HG02970 (cell line): ENCODE data around the gene GPBP1.
"Not testable (repeated sequence)": the region's sequence is repeated elsewhere in the genome, so short reads cannot be mapped to it uniquely, and the experiment has no call there.

Source experiments
- ATAC-seq: cut with Tn5 transposase; IDR thresholded peaks from one replicate; pipeline ENCODE4 v1.9.1; 2021; ENCODE audit warnings: mild to moderate bottlenecking, moderate library complexity, moderate number of reproducible peaks; ENCODE audit not compliant: unreplicated experiment, low FRiP score

GPBP1 gene

GRCh38 chr5:57259704-57260103, 85.8 kb downstream of the GPBP1 start:
- ATAC-seq = no peak

- no peak for ATAC-seq
Measured at GRCh38 chr5:57262541-57262940, 88.7 kb downstream of the GPBP1 start.

GRCh38 chr5:57267805-57268204, 93.9 kb downstream of the GPBP1 start:
- ATAC-seq = no peak

- ATAC-seq = no peak
Measured at GRCh38 chr5:57276353-57276752, 102.5 kb downstream of the GPBP1 start.

GRCh38 chr5:57277085-57277484, 103.2 kb downstream of the GPBP1 start:
- ATAC-seq = no peak

- no peak for ATAC-seq
Measured at GRCh38 chr5:57280853-57281252, 107.0 kb downstream of the GPBP1 start.

- ATAC-seq = not testable (repeated sequence)
Measured at GRCh38 chr5:57285084-57285483, 111.2 kb downstream of the GPBP1 start.

- ATAC-seq = no peak
Measured at GRCh38 chr5:57291894-57292293, 118.0 kb downstream of the GPBP1 start.

GRCh38 chr5:57292336-57292735, 118.5 kb downstream of the GPBP1 start:
- ATAC-seq = no peak

GRCh38 chr5:57298295-57298984, 124.6 kb downstream of the GPBP1 start:
- no peak for ATAC-seq

- ATAC-seq = no peak
Measured at GRCh38 chr5:57298985-57299491, 125.2 kb downstream of the GPBP1 start.

GRCh38 chr5:57299986-57300385, 126.1 kb downstream of the GPBP1 start:
- no peak for ATAC-seq

- no peak for ATAC-seq
Measured at GRCh38 chr5:57302164-57302563, 128.3 kb downstream of the GPBP1 start.

GRCh38 chr5:57302643-57303042, 128.8 kb downstream of the GPBP1 start:
- no peak for ATAC-seq

- ATAC-seq = no peak
Measured at GRCh38 chr5:57303985-57304384, 130.1 kb downstream of the GPBP1 start.

GRCh38 chr5:57304931-57305330, 131.1 kb downstream of the GPBP1 start:
- no peak for ATAC-seq

GRCh38 chr5:57306359-57306758, 132.5 kb downstream of the GPBP1 start:
- ATAC-seq = no peak

- no peak for ATAC-seq
Measured at GRCh38 chr5:57307516-57307915, 133.7 kb downstream of the GPBP1 start.

GRCh38 chr5:57309022-57309421, 135.2 kb downstream of the GPBP1 start:
- not testable (repeated sequence) for ATAC-seq

- no peak for ATAC-seq
Measured at GRCh38 chr5:57311251-57311650, 137.4 kb downstream of the GPBP1 start.

GRCh38 chr5:57311921-57312735, 138.3 kb downstream of the GPBP1 start:
- ATAC-seq = no peak

GRCh38 chr5:57313716-57314115, 139.9 kb downstream of the GPBP1 start:
- no peak for ATAC-seq
